Activated CD4-positive, alpha-beta T cell treated with anti-CD3 and anti-CD28 coated beads, Interleukin-2, amount 50 U/mL, for 24 hours (primary cell): ENCODE data around the gene VSTM2L.

ENCODE experiments used
- DNase-seq, 2 donors: peaks; one replicate each; pipeline ENCODE4 v3.0.0-alpha.2; 2020; ENCODE audit warnings: low read depth in 1 of 2, low spot score in 1 of 2

The VSTM2L gene

GRCh38 chr20:37899105-37900045 is 3.6 kb upstream of the VSTM2L start:
- DNase-seq, result no peak

GRCh38 chr20:37901240-37901639 is 1.7 kb upstream of the VSTM2L start:
- no peak for DNase-seq

GRCh38 chr20:37901654-37902503 is 1.0 kb upstream of the VSTM2L start:
- no peak for DNase-seq

GRCh38 chr20:37903317-37904007 is 535 bp downstream of the VSTM2L start:
- DNase-seq, result no peak

- DNase-seq, result no peak
These were observed 1.2 kb downstream of the VSTM2L start for GRCh38 chr20:37904008-37904642.

- no peak for DNase-seq
These were observed 2.0 kb downstream of the VSTM2L start for GRCh38 chr20:37904845-37905373.

- DNase-seq, result no peak
These were observed 3.0 kb downstream of the VSTM2L start for GRCh38 chr20:37905671-37906613.

- DNase-seq, result no peak
These were observed 4.4 kb downstream of the VSTM2L start for GRCh38 chr20:37907330-37907676.

GRCh38 chr20:37907677-37908401 is 4.9 kb downstream of the VSTM2L start:
- no peak for DNase-seq

- no peak for DNase-seq
These were observed 8.3 kb downstream of the VSTM2L start for GRCh38 chr20:37911261-37911660.

- DNase-seq, result no peak
These were observed 8.9 kb downstream of the VSTM2L start for GRCh38 chr20:37911838-37912281.

GRCh38 chr20:37912874-37913273 is 9.9 kb downstream of the VSTM2L start:
- DNase-seq, result no peak

GRCh38 chr20:37913567-37914366 is 10.8 kb downstream of the VSTM2L start:
- no peak for DNase-seq

GRCh38 chr20:37914367-37914671 is 11.4 kb downstream of the VSTM2L start:
- no peak for DNase-seq

GRCh38 chr20:37914672-37915433 is 11.9 kb downstream of the VSTM2L start:
- DNase-seq, result no peak

GRCh38 chr20:37915434-37915787 is 12.5 kb downstream of the VSTM2L start:
- no peak for DNase-seq

- DNase-seq, result no peak
These were observed 13.1 kb downstream of the VSTM2L start for GRCh38 chr20:37915800-37916570.
